Stimulated activated CD4-positive, alpha-beta T cell treated with anti-CD3 and anti-CD28 coated beads, Interleukin-15, amount 100 ng/mL, for 1 hour (primary cell): Measurements from ENCODE around the gene ITPR1.

Experiments
- DNase-seq, 2 donors: peaks; one replicate each; pipeline ENCODE4 v3.0.0-alpha.2; 2020; ENCODE audit warnings: low read depth in 1 of 2, low spot score in 1 of 2

The ITPR1 gene

DNA sequence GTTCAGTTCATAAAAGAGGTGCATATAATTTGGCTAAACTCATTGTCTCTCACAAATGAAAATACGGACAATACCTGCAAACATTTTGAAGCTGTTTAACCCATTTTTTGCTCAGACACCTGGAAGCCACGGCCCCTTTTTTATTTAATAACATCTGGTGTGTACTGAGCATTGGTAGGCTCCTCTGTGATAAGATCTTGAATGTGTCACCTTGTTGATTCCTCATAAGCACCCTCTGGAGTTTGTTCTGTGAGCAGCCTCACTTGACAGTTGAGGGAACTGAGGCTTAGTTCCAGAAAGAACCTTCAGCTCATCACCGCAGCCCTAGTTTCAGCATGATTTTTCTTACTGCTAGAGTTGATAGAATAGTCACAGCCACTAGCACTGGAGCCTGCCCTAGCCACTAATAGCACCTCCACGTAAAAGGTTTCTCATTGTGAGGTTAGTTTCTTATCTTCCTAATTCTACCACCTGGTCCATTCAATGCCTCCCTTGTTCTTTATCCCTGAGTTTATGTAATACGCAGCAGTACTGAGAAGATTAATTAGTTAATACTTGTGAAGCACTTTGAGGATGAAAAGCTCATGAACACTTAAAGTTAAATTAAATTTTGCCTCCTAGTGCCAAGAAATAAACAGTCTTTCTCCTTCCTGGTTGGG lies 71.9 kb downstream of the ITPR1 start:
- DNase-seq, result no peak

DNA sequence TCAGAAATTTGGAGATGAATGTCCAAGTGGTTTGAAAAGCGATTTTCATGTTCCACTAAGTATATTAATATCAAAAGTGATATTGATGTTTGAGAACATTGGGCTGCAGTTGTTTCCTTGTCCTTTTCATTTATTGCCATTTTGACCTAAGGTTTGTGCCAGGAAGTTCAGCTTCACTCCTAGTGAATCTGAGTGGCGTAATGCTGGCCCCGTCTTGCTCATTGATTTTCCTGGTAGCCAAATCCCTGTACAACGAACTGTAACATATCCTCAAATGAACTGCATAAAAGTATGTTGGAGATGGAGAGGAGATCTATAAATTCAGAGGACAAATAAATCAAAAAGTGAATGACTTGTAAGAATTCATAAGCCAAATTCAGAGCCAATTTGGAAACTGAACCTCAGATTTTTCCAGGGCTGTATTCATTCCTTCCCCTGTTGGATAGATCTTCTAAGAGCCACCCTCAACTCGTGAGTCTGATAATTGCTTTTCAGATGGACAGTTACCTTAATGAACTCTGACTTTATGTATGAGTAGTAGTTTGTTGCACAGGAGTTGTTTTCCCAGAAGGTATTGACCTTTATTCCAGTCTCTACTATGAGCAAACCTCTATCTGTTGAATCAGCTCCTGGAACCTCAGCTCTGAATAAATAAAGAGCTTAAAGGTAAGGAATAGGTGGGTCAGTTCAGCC lies 72.8 kb downstream of the ITPR1 start:
- DNase-seq, result no peak

DNA sequence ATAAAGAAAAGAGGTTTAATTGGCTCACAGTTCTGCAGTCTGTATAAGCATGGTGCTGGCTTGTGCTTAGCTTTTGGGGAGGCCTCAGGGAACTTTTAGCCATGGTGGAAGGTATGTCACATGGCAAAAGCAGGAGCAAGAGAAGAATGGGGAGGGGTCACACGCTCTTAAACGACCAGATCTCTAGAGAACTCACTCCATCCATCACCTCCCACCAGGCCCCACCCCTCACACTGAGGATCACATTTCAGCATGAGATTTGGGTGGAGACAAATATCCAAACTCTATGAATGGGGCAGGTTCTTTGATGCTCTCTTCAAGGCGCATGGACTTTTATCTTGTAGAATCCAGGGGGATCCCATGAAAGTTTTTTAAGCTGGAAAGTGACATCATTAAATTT lies 75.7 kb downstream of the ITPR1 start:
- no peak for DNase-seq

- DNase-seq, result no peak
Observed at GRCh38 chr3:4570840-4571621, 77.9 kb downstream of the ITPR1 start.

GRCh38 chr3:4571690-4572334 lies 78.7 kb downstream of the ITPR1 start:
- no peak for DNase-seq

- no peak for DNase-seq
Observed at GRCh38 chr3:4573153-4573552, 80.0 kb downstream of the ITPR1 start.

DNA sequence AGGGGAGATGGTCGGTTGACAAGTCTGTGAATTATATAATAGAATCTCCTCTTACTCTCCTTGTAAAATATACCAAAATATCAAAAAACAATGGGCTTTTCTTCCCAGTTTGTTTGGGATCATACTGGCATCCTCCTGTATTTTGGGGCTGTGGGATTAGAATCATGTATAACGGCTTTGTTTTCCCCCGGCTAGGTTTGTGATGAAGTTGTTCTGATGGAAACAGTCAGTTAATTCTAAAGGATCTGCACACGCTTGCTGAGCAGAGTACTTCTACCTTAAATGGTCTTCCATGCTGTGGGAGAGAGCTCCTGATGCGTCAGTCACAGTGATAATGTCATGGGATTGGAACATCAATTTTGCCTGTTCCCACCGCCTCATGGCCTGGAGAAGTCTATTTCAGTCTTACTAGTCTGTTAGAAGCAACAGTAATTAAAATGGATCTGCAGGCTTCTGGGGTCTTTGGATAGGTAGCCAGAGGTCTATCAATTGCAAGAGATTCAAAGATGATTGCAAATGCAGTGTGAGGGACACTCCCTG lies 81.3 kb downstream of the ITPR1 start:
- DNase-seq, result no peak

- no peak for DNase-seq
Observed at GRCh38 chr3:4575381-4575780, 82.2 kb downstream of the ITPR1 start.

GRCh38 chr3:4577721-4578120 lies 84.6 kb downstream of the ITPR1 start:
- no peak for DNase-seq

- DNase-seq, result no peak
Observed at GRCh38 chr3:4580346-4581123, 87.4 kb downstream of the ITPR1 start.

DNA sequence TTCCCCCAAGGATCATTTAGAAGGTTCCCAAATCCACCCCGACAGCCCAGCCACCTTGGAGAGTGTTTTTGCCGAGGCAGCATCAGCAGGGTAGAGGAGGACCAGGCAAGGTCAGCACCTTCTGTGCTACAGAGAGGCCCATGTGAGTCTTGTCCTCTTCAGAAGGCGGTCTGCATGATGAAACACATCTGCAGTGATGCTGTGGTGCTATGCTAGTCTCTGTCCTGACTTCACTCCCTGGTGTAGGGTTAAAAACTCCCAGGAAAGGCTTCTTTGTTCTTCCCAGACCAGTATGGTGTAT lies 87.9 kb downstream of the ITPR1 start:
- DNase-seq, result no peak

- no peak for DNase-seq
Observed at GRCh38 chr3:4581498-4581897, 88.3 kb downstream of the ITPR1 start.

GRCh38 chr3:4581920-4582611 lies 88.9 kb downstream of the ITPR1 start:
- DNase-seq, result no peak

GRCh38 chr3:4582624-4583023 lies 89.5 kb downstream of the ITPR1 start:
- DNase-seq, result no peak

GRCh38 chr3:4583416-4583815 lies 90.3 kb downstream of the ITPR1 start:
- no peak for DNase-seq

DNA sequence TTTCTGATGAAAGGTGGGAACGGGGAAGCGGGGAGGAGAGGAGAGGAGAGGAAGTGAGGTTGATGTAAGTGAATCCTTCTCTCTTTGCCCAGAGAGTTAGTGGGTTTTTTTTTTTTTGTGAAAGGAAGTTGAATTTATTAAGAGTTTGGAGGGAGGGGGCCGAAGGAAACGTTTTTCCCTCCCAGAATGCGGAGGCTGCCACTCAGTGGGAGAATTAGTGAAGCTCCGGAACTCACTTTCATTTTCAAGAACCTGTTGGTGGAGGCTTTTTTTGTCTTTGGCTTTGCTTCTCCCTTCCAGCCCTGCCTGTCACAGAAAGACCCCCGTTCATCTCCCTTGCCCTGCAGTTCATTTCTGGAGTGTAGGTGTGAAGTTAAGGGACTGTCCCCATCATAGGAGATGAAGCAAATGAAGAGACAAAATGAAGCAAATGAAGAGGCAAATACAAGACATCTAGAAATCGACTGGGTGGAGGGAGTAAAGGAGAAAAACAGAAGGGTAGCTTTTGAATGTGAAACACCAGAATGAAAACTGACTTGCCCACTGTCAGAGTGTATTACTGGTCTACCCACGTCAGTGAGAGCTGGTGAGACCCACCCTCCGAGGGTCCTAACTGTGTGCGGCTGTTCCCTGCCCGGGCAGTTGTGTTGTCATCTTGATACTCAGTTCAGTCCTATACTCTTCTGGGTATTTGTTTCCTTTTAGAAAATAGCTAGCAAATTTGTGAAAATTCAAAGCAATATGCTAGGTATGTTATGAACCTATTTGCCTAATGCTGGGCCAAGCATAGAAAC lies 91.5 kb downstream of the ITPR1 start:
- no peak for DNase-seq

DNA sequence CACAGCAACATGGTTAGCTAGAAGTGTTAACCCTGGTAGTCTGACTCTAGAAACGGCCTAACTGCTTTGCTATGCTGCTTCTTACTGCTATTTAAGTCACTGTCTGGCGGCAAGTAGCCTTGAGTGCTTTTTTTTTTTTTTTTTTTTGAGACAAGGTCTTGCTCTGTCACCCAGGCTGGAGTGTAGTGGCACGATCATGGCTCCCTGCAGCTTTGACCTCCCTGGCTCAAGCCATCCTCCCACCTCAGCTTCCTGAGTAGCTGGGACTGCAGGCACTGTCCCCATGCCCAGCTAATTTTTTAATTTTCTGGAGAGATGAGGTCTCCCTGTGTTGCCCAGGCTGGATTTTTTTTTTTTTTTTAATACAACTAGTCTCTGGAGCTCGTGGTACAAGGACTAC lies 93.2 kb downstream of the ITPR1 start:
- no peak for DNase-seq

- no peak for DNase-seq
Observed at GRCh38 chr3:4587061-4587837, 94.1 kb downstream of the ITPR1 start.

GRCh38 chr3:4587838-4588105 lies 94.6 kb downstream of the ITPR1 start:
- no peak for DNase-seq
